ENCODE data around the gene MCF2L.

Gene MCF2L

DNA sequence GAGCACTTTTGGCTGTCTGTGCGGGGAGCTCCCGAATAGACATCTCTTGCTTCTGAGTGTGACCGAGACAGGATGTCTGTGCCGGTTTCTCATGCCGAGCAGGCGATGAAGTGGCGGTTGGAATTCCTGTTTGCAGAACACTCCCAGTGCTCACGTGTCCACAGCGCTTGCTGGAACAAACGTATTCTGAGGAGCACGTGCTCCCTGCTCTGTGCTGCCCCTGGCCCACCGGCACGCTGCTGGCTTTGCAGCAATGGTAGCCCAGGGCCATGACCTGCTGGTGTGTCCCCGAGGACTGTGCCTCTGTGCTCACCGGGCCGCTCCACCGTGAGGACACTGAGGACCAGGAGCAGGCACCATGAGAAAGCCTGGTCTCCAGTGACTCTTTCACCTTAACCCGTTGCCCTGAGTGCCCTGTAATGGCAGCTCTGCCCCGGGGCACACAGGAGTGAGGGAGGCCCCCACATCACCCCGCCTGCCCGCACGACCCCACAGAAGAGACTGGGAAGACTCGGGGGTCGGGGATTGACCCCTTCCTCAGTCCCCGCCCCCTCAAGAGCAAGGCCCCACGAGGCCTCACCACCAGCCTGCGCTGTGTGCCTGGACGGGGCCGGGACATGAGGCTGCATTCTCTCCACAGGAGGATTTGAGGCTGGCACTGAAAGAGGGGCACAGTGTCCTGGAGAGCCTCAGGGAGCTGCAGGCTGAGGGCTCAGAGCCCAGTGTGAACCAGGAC lies 96.6 kb downstream of the MCF2L start:
- Histone ChIP-seq H3K14ac (ENCODE audit: low read length in 2 of 2) (no peak overlapping the region), H3K36me3 (ENCODE audit: control insufficient read depth in 1 of 2, insufficient read depth in 2 of 2, low read depth in 1 of 2, low read length in 2 of 2) (peaks cover 0 to 4% of the 10 kb centered on the region in 2 experiments), H3K18ac (ENCODE audit: low read depth in 1 of 2, low read length in 2 of 2) (no peak overlapping the region), H3K4me2 (ENCODE audit: low read length, poor library complexity, severe bottlenecking) (no peak overlapping the region), H2BK15ac (ENCODE audit: low read depth, poor library complexity, severe bottlenecking) (no peak overlapping the region), H3K4ac (ENCODE audit: low read depth in 1 of 2, low read length in 2 of 2) (no peak overlapping the region), H3K23ac (ENCODE audit: low read length in 2 of 2) (no peak overlapping the region), H3K27ac (ENCODE audit: low read length, poor library complexity, severe bottlenecking) (no peak overlapping the region), H2BK12ac (ENCODE audit: low read length in 2 of 2) (no peak overlapping the region), H2BK5ac (ENCODE audit: low read depth, low read length, poor library complexity, severe bottlenecking) (no peak overlapping the region), H3K4me1 (ENCODE audit: control insufficient read depth, insufficient read depth, low read depth, low read length) (peaks cover 3% of the 10 kb centered on the region), H3K79me1 (replicated peaks; ENCODE audit: low read length, poor library complexity, severe bottlenecking) (no peaks in the 10 kb centered on the region), H2AK5ac (ENCODE audit: low read length, severe bottlenecking) (no peak overlapping the region), H4K91ac (ENCODE audit: low read length) (peak overlapping the region; percentile 61), H3K27me3 (ENCODE audit: control insufficient read depth in 1 of 2, insufficient read depth in 1 of 2, low read length in 2 of 2) (peaks cover 0 to 11% of the 10 kb centered on the region in 2 experiments), H3K4me3 (ENCODE audit: insufficient read depth in 1 of 2, low read depth in 1 of 2, low read length in 2 of 2) (peak overlapping the region in 1 of 2 experiments; percentile 79), H4K8ac (ENCODE audit: low read length) (no peak overlapping the region), H2AFZ (ENCODE audit: low read depth, low read length) (no peak overlapping the region), H2BK120ac (ENCODE audit: low read depth, low read length) (no peak overlapping the region), H3K9me3 (ENCODE audit: control insufficient read depth, low read length) (no peaks in the 10 kb centered on the region), H3K9ac (ENCODE audit: low read length) (peak overlapping the region; percentile 86)
- DNase-seq, result no peak
- 86% methylated on average over 29 of the region's 29 CpGs for WGBS

DNA sequence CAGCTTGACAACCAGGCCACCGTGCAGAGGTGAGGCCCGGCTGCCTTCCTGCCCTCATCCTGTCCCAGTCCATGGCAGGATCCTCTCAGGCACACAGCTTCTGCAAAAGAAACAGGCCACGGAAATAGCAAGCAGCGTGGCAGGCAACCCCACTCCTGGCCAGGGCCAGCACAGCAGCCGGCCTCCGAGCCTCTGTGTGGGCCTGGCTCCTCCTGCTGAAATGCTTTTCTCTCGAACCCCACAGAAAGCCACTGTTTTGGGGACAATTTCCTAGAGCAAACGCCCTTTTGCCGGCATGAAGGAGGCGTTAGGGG lies 97.1 kb downstream of the MCF2L start:
- Histone ChIP-seq H3K79me1 (replicated peaks; ENCODE audit: low read length, poor library complexity, severe bottlenecking) (no peaks in the 10 kb centered on the region), H3K23ac (ENCODE audit: low read length in 2 of 2) (no peak overlapping the region), H3K4me2 (ENCODE audit: low read length, poor library complexity, severe bottlenecking) (no peak overlapping the region), H4K8ac (ENCODE audit: low read length) (no peak overlapping the region), H2BK5ac (ENCODE audit: low read depth, low read length, poor library complexity, severe bottlenecking) (no peak overlapping the region), H3K27ac (ENCODE audit: low read length, poor library complexity, severe bottlenecking) (no peak overlapping the region), H3K14ac (ENCODE audit: low read length in 2 of 2) (no peak overlapping the region), H3K27me3 (ENCODE audit: control insufficient read depth in 1 of 2, insufficient read depth in 1 of 2, low read length in 2 of 2) (peaks cover 0 to 8% of the 10 kb centered on the region in 2 experiments), H2BK15ac (ENCODE audit: low read depth, poor library complexity, severe bottlenecking) (no peak overlapping the region), H3K18ac (ENCODE audit: low read depth in 1 of 2, low read length in 2 of 2) (no peak overlapping the region), H4K91ac (ENCODE audit: low read length) (peak overlapping the region; percentile 61), H3K9me3 (ENCODE audit: control insufficient read depth, low read length) (no peaks in the 10 kb centered on the region), H2BK120ac (ENCODE audit: low read depth, low read length) (no peak overlapping the region), H3K36me3 (ENCODE audit: control insufficient read depth in 1 of 2, insufficient read depth in 2 of 2, low read depth in 1 of 2, low read length in 2 of 2) (peaks cover 0 to 9% of the 10 kb centered on the region in 2 experiments), H2AK5ac (ENCODE audit: low read length, severe bottlenecking) (no peak overlapping the region), H2BK12ac (ENCODE audit: low read length in 2 of 2) (no peak overlapping the region), H2AFZ (ENCODE audit: low read depth, low read length) (no peak overlapping the region), H3K4ac (ENCODE audit: low read depth in 1 of 2, low read length in 2 of 2) (no peak overlapping the region), H3K9ac (ENCODE audit: low read length) (no peak overlapping the region), H3K4me1 (ENCODE audit: control insufficient read depth, insufficient read depth, low read depth, low read length) (peaks cover 3% of the 10 kb centered on the region), H3K4me3 (ENCODE audit: insufficient read depth in 1 of 2, low read depth in 1 of 2, low read length in 2 of 2) (no peak overlapping the region)
- 88% methylated on average over 10 of the region's 10 CpGs for WGBS
- no peak for DNase-seq

DNA sequence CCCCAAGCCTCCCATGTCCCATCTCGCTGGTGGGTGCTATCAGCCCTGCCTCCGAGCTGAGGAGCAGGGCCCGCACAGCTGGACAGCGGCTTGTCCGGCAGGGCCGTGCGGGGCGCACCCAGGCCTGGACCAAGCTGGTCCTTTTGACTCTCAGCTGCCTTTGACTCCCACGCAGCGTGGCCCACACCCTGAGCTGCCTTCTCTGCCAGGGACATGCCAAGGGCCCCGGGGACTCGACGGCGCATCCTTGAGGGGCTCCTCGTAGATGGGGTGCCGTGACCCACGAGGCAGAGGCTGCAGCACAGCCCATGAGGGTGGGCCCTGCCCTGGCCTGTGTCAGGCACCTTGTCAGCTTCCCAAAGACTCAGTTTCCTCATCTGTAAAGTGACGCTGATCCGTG lies 97.7 kb downstream of the MCF2L start:
- H2AK5ac ChIP-seq (ENCODE audit: low read length, severe bottlenecking), result no peak overlapping the region
- no peak overlapping the region for H4K8ac ChIP-seq (ENCODE audit: low read length)
- peaks cover 3% of the 10 kb centered on the region for H3K4me1 ChIP-seq (ENCODE audit: control insufficient read depth, insufficient read depth, low read depth, low read length)
- H3K4ac ChIP-seq (ENCODE audit: low read depth in 1 of 2, low read length in 2 of 2), result no peak overlapping the region
- H3K4me2 ChIP-seq (ENCODE audit: low read length, poor library complexity, severe bottlenecking), result no peak overlapping the region
- no peak overlapping the region for H3K18ac ChIP-seq (ENCODE audit: low read depth in 1 of 2, low read length in 2 of 2)
- H2BK120ac ChIP-seq (ENCODE audit: low read depth, low read length), result no peak overlapping the region
- H3K27me3 ChIP-seq (ENCODE audit: control insufficient read depth in 1 of 2, insufficient read depth in 1 of 2, low read length in 2 of 2), result peaks cover 0 to 7% of the 10 kb centered on the region in 2 experiments
- H3K23ac ChIP-seq (ENCODE audit: low read length in 2 of 2), result no peak overlapping the region
- no peak overlapping the region for H2BK12ac ChIP-seq (ENCODE audit: low read length in 2 of 2)
- no peak overlapping the region for H3K9ac ChIP-seq (ENCODE audit: low read length)
- no peak overlapping the region for H2BK15ac ChIP-seq (ENCODE audit: low read depth, poor library complexity, severe bottlenecking)
- no peak overlapping the region for H3K14ac ChIP-seq (ENCODE audit: low read length in 2 of 2)
- H3K27ac ChIP-seq (ENCODE audit: low read length, poor library complexity, severe bottlenecking), result no peak overlapping the region
- 90% methylated on average over 17 of the region's 19 CpGs for WGBS
- H4K91ac ChIP-seq (ENCODE audit: low read length), result no peak overlapping the region
- H3K9me3 ChIP-seq (ENCODE audit: control insufficient read depth, low read length), result no peaks in the 10 kb centered on the region
- no peak for DNase-seq
- H2AFZ ChIP-seq (ENCODE audit: low read depth, low read length), result no peak overlapping the region
- no peaks in the 10 kb centered on the region for H3K79me1 ChIP-seq (replicated peaks; ENCODE audit: low read length, poor library complexity, severe bottlenecking)
- H3K4me3 ChIP-seq (ENCODE audit: insufficient read depth in 1 of 2, low read depth in 1 of 2, low read length in 2 of 2), result no peak overlapping the region
- peaks cover 0 to 12% of the 10 kb centered on the region in 2 experiments for H3K36me3 ChIP-seq (ENCODE audit: control insufficient read depth in 1 of 2, insufficient read depth in 2 of 2, low read depth in 1 of 2, low read length in 2 of 2)
- H2BK5ac ChIP-seq (ENCODE audit: low read depth, low read length, poor library complexity, severe bottlenecking), result no peak overlapping the region

DNA sequence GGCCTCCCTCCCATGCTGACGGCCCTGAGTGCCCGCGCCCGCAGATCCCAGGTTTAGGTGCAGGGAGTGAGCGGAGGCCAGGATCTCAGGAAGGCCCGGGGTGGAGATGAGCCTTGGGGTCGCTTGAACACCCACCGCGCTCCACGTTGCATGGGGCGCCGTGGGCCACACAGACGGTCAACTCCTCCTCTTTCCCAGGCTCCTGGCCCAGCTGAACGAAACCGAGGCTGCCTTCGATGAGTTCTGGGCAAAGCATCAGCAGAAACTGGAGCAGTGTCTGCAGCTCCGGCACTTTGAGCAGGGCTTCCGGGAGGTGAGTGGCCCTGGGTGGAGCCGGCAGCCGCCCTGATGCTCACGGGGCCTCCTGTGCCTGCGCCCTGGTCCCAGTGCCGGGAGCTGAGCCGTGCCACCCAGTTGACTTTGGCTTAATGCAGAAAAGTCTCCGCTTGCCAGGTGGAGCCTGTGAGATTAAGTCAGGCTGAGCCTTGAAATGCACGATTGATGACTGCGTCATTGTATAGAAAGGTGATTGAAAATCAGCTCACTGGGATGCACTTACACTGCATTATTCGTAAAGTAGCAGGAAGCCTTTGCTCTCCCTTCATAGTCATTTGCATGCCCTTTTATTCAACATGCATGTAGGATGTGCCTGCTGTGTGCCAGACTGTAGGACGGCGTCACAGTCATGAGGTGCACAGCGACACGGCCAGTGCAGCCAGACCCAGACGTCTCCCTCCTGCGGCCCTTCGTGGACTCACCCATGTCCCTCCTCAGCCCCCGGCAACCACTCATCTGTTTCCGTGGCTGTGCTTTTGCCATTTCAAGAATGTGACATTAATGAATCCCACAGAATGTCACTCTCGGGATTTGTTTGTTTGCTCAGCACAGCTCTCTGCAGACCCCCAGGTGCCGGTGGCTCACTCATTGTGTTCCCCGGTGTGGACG lies 101.1 kb downstream of the MCF2L start:
- H3K18ac ChIP-seq (ENCODE audit: low read depth in 1 of 2, low read length in 2 of 2), result no peak overlapping the region
- no peak overlapping the region for H3K4me2 ChIP-seq (ENCODE audit: low read length, poor library complexity, severe bottlenecking)
- no peak overlapping the region for H3K14ac ChIP-seq (ENCODE audit: low read length in 2 of 2)
- no peak overlapping the region for H2BK5ac ChIP-seq (ENCODE audit: low read depth, low read length, poor library complexity, severe bottlenecking)
- no peak overlapping the region for H3K23ac ChIP-seq (ENCODE audit: low read length in 2 of 2)
- H2BK12ac ChIP-seq (ENCODE audit: low read length in 2 of 2), result no peak overlapping the region
- H3K27ac ChIP-seq (ENCODE audit: low read length, poor library complexity, severe bottlenecking), result no peak overlapping the region
- WGBS, result 90% methylated on average over 41 of the region's 41 CpGs
- no peak overlapping the region for H2AK5ac ChIP-seq (ENCODE audit: low read length, severe bottlenecking)
- H3K9me3 ChIP-seq (ENCODE audit: control insufficient read depth, low read length), result no peaks in the 10 kb centered on the region
- H3K4me1 ChIP-seq (ENCODE audit: control insufficient read depth, insufficient read depth, low read depth, low read length), result no peaks in the 10 kb centered on the region
- H2BK15ac ChIP-seq (ENCODE audit: low read depth, poor library complexity, severe bottlenecking), result no peak overlapping the region
- no peak overlapping the region for H3K9ac ChIP-seq (ENCODE audit: low read length)
- H4K91ac ChIP-seq (ENCODE audit: low read length), result no peak overlapping the region
- no peaks in the 10 kb centered on the region for H3K27me3 ChIP-seq (ENCODE audit: control insufficient read depth in 1 of 2, insufficient read depth in 1 of 2, low read length in 2 of 2)
- H3K79me1 ChIP-seq (replicated peaks; ENCODE audit: low read length, poor library complexity, severe bottlenecking), result no peaks in the 10 kb centered on the region
- H3K36me3 ChIP-seq (ENCODE audit: control insufficient read depth in 1 of 2, insufficient read depth in 2 of 2, low read depth in 1 of 2, low read length in 2 of 2), result peaks cover 10 to 16% of the 10 kb centered on the region in 2 experiments
- H2BK120ac ChIP-seq (ENCODE audit: low read depth, low read length), result no peak overlapping the region
- H2AFZ ChIP-seq (ENCODE audit: low read depth, low read length), result no peak overlapping the region
- DNase-seq, result no peak
- H4K8ac ChIP-seq (ENCODE audit: low read length), result no peak overlapping the region
- H3K4ac ChIP-seq (ENCODE audit: low read depth in 1 of 2, low read length in 2 of 2), result no peak overlapping the region
- H3K4me3 ChIP-seq (ENCODE audit: insufficient read depth in 1 of 2, low read depth in 1 of 2, low read length in 2 of 2), result no peak overlapping the region

Data from mesenchymal stem cell (in vitro differentiated cells and primary cell).